SK-N-SH (cell line): ENCODE results near the gene DAB1. TPM values are rescaled to one million over a fixed set of nuclear protein-coding genes. Genes with fewer than 3 reads are reported as not detected.

Experiments
- CTCF ChIA-PET: fragments of 300-600, 350-600 bp; formaldehyde crosslinking; extraction: SDS; loops from one replicate; lab custom pipeline; 2021; lab: Yijun Ruan, JAX
- POLR2A ChIA-PET: fragments of 350-600 bp; sonication (Branson Sonifier 250); formaldehyde crosslinking; extraction: SDS; loops from one replicate; lab custom pipeline; 2020; ENCODE audit warnings: antibody characterized with exemption, inconsistent platforms; lab: Yijun Ruan, JAX
- DNase-seq: peaks from one replicate; pipeline ENCODE4 v3.0.0; 2012
- H2AFZ ChIP-seq: fragments of 200-600 bp; sonication (generic); 2 replicates; pipeline ENCODE4 v1.8.1; 2016; ENCODE audit warnings: antibody characterized with exemption, mild to moderate bottlenecking, low read depth
- H3F3A ChIP-seq: fragments of 200-600 bp; sonication (generic); replicated peaks from 2 replicates; pipeline ENCODE3; 2016; ENCODE audit warnings: antibody characterized with exemption, mild to moderate bottlenecking; ENCODE audit not compliant: insufficient read depth
- H3K27ac ChIP-seq, 2 experiments: fragments of 200-500 bp in 1 of 2; fragments of 200-600 bp in 1 of 2; sonication (Bioruptor generic) in 1 of 2; sonication (generic), shearing (Covaris generic) in 1 of 2; 2 replicates each; pipeline versions ENCODE4 v1.5.1 to v1.6.1; 2014 to 2016; ENCODE audit warnings: low read depth in 2 of 2, inconsistent platforms in 1 of 2, low read length in 1 of 2, mild to moderate bottlenecking in 1 of 2, mixed read lengths in 1 of 2
- H3K27me3 ChIP-seq: fragments of 200-600 bp; sonication (generic), shearing (Covaris generic); 2 replicates; pipeline ENCODE4 v1.6.1; 2016; ENCODE audit warnings: mixed run types; ENCODE audit not compliant: insufficient read depth
- H3K36me3 ChIP-seq, 2 experiments: fragments of 200-500 bp in 1 of 2; fragments of 200-600 bp in 1 of 2; sonication (Bioruptor generic) in 1 of 2; sonication (generic) in 1 of 2; replicated peaks in 1 of 2; 2 replicates each; pipeline versions ENCODE3 to v1.5.1; 2014 to 2016; ENCODE audit warnings: low read length in 1 of 2, mild to moderate bottlenecking in 1 of 2; ENCODE audit not compliant: insufficient read depth in 2 of 2, control insufficient read depth in 1 of 2
- H3K4me1 ChIP-seq, 2 experiments: fragments of 200-500 bp in 1 of 2; fragments of 200-600 bp in 1 of 2; sonication (Bioruptor generic) in 1 of 2; sonication (generic), shearing (Covaris generic) in 1 of 2; 2 replicates each; pipeline versions ENCODE4 v1.5.1 to v1.6.1; 2014 to 2016; ENCODE audit warnings: low read depth in 1 of 2, low read length in 1 of 2, mixed run types in 1 of 2; ENCODE audit not compliant: insufficient read depth in 2 of 2, control insufficient read depth in 1 of 2
- H3K4me2 ChIP-seq: fragments of 200-600 bp; sonication (generic), shearing (Covaris generic); 2 replicates; pipeline ENCODE4 v1.6.1; 2017; ENCODE audit warnings: mixed run types
- H3K4me3 ChIP-seq, 2 experiments: fragments of 200-500 bp in 1 of 2; fragments of 200-600 bp in 1 of 2; sonication (Bioruptor generic) in 1 of 2; sonication (generic), shearing (Covaris generic) in 1 of 2; 2 replicates each; pipeline versions ENCODE4 v1.5.1 to v1.8.1; 2014 to 2016; ENCODE audit warnings: low read depth in 2 of 2, inconsistent platforms in 1 of 2, low read length in 1 of 2, mild to moderate bottlenecking in 1 of 2, mixed read lengths in 1 of 2, moderate library complexity in 1 of 2
- H3K79me2 ChIP-seq: fragments of 200-600 bp; sonication (generic); 2 replicates; pipeline ENCODE4 v1.8.1; 2017; ENCODE audit warnings: mild to moderate bottlenecking; ENCODE audit not compliant: insufficient read depth
- H3K9ac ChIP-seq: fragments of 200-600 bp; sonication (generic); 2 replicates; pipeline ENCODE4 v1.6.1; 2017; ENCODE audit warnings: mixed run types
- H3K9me2 ChIP-seq: fragments of 200-600 bp; sonication (generic); 2 replicates; pipeline ENCODE4 v1.6.1; 2017; ENCODE audit warnings: mixed run types
- H3K9me3 ChIP-seq: fragments of 200-600 bp; sonication (generic); 2 replicates; pipeline ENCODE4 v1.6.1; 2017; ENCODE audit warnings: mixed run types, mild to moderate bottlenecking, moderate library complexity
- H4K20me1 ChIP-seq: fragments of 200-600 bp; sonication (generic); 2 replicates; pipeline ENCODE4 v1.6.1; 2017; ENCODE audit warnings: mild to moderate bottlenecking, mixed run types; ENCODE audit not compliant: insufficient read depth
- ELF1 ChIP-seq: IDR thresholded peaks from 2 replicates; pipeline ENCODE4 v1.4.0; 2012
- JUND ChIP-seq: IDR thresholded peaks from 2 replicates; pipeline ENCODE4 v1.4.0; 2012
- MEF2A ChIP-seq: IDR thresholded peaks from 2 replicates; pipeline ENCODE4 v1.4.0; 2012; ENCODE audit warnings: low read depth, borderline replicate concordance
- MXI1 ChIP-seq: IDR thresholded peaks from 2 replicates; pipeline ENCODE4 v1.6.1; 2012; ENCODE audit warnings: mild to moderate bottlenecking, low read depth, low read length, improper control_type of control experiment
- RCOR1 ChIP-seq: fragments of 150-350 bp; IDR thresholded peaks from 2 replicates; pipeline ENCODE4 v1.6.1; 2017; ENCODE audit warnings: antibody characterized with exemption, low read length
- RXRA ChIP-seq: IDR thresholded peaks from 2 replicates; pipeline ENCODE4 v1.4.0; 2012; ENCODE audit warnings: low read depth, mild to moderate bottlenecking, borderline replicate concordance
- SIN3A ChIP-seq: IDR thresholded peaks from 2 replicates; pipeline ENCODE4 v1.6.1; 2012; ENCODE audit warnings: low read depth, mild to moderate bottlenecking, low read length, moderate library complexity, borderline replicate concordance
- TCF12 ChIP-seq: IDR thresholded peaks from 2 replicates; pipeline ENCODE4 v1.4.0; 2012
- TEAD4 ChIP-seq: IDR thresholded peaks from 2 replicates; pipeline ENCODE4 v1.4.0; 2012; ENCODE audit warnings: mild to moderate bottlenecking, borderline replicate concordance; ENCODE audit not compliant: insufficient read depth
- YY1 ChIP-seq: IDR thresholded peaks from 2 replicates; pipeline ENCODE4 v1.4.0; 2012; ENCODE audit warnings: low read depth, mild to moderate bottlenecking
- WGBS: methylation state at CpG from one replicate; pipeline ENCODE4 v1.1.6; 2017; ENCODE audit warnings: low lambda C conversion rate; 5-methylcytosine and 5-hydroxymethylcytosine counted together
- polyA plus RNA-seq, 3 experiments: library from polyadenylated mRNA; depleted of rRNA; stranded (reverse); fragments of >200 nt; gene quantifications; 2 replicates each; pipeline ENCODE4 v1.2.3, GENCODE V29; 2012
- TF ChIP-seq, protein P1 (sequence below): IDR thresholded peaks from 2 replicates; pipeline ENCODE4 v1.6.1; 2012; ENCODE audit warnings: mild to moderate bottlenecking, low read depth, low read length, moderate library complexity
- TF ChIP-seq, protein P2 (sequence below): IDR thresholded peaks from 2 replicates; pipeline ENCODE4 v1.4.0; 2012; ENCODE audit warnings: low read depth, borderline replicate concordance
- TF ChIP-seq, protein P3 (sequence below): IDR thresholded peaks from 2 replicates; pipeline ENCODE4; 2012
- TF ChIP-seq, protein P4 (sequence below): fragments of 150-350 bp; IDR thresholded peaks from 2 replicates; pipeline ENCODE4 v1.6.1; 2017; ENCODE audit warnings: antibody characterized with exemption, low read length, low read depth, borderline replicate concordance
- TF ChIP-seq, protein P5 (sequence below): fragments of 150-350 bp; IDR thresholded peaks from 2 replicates; pipeline ENCODE4 v1.6.1; 2016; ENCODE audit warnings: mild to moderate bottlenecking, low read depth, low read length
- TF ChIP-seq, protein P6 (sequence below): IDR thresholded peaks from 2 replicates; pipeline ENCODE4 v1.4.0; 2012; ENCODE audit warnings: low read depth, borderline replicate concordance
- TF ChIP-seq, protein P7 (sequence below): IDR thresholded peaks from 2 replicates; pipeline ENCODE4 v1.4.0; 2012; ENCODE audit warnings: low read depth

DAB1 gene
- polyA plus RNA-seq, 1 of the 3 experiments (the other 2 are of a cell fraction): 2.9 TPM

DNA sequence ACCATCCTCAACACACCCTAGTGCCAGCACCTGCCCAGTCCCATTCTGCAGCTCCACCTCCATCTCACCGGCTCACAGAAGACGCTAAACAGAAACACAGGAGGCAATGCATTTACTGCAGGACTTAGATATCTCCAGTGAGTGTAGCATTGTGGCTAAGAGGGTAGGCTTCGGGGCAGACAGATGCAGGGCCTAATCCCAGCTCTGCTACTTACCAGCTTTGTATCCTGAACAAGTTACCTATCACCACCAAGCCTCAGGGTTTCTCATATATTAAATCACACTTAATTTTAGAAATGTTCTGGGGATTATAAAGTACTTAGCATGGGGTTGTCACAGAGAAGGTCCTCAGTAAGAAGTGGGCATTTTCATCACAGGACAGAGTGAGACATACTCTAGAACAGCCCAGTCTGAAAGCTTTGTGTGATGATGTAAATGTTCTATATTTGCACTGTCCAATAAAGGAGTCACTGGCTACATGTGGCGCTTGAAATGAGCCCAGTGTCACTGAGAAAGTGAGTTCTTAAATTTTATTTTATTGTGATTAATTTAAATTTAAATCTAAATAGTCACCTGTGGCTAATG lies 308.7 kb downstream of the DAB1 start:
- Histone ChIP-seq H3K79me2 (no peaks in the 10 kb centered on the region), H3K27ac (no peak overlapping the region), H3K4me3 (no peak overlapping the region), H2AFZ (no peak overlapping the region), H3K4me2 (no peak overlapping the region), H3K9me3 (no peaks in the 10 kb centered on the region), H3K9ac (no peak overlapping the region), H4K20me1 (no peaks in the 10 kb centered on the region), H3K4me1 (peaks cover 0 to 4% of the 10 kb centered on the region in 2 experiments; a peak in 1 of 4 replicates), H3K9me2 (no peaks in the 10 kb centered on the region), H3K36me3 (no peaks in the 10 kb centered on the region), H3F3A (no peaks in the 10 kb centered on the region), H3K27me3 (no peaks in the 10 kb centered on the region)
- ChIA-PET POLR2A (no interaction called here), CTCF (interaction anchor here (1.2 kb wide), 1 partner anchor 18 kb away, joined by 3 read pairs; no protein-coding TSS in a partner anchor)
- no peak for DNase-seq
- WGBS: 63% methylated on average over 4 of the region's 4 CpGs
- TF ChIP-seq, protein P1, sequence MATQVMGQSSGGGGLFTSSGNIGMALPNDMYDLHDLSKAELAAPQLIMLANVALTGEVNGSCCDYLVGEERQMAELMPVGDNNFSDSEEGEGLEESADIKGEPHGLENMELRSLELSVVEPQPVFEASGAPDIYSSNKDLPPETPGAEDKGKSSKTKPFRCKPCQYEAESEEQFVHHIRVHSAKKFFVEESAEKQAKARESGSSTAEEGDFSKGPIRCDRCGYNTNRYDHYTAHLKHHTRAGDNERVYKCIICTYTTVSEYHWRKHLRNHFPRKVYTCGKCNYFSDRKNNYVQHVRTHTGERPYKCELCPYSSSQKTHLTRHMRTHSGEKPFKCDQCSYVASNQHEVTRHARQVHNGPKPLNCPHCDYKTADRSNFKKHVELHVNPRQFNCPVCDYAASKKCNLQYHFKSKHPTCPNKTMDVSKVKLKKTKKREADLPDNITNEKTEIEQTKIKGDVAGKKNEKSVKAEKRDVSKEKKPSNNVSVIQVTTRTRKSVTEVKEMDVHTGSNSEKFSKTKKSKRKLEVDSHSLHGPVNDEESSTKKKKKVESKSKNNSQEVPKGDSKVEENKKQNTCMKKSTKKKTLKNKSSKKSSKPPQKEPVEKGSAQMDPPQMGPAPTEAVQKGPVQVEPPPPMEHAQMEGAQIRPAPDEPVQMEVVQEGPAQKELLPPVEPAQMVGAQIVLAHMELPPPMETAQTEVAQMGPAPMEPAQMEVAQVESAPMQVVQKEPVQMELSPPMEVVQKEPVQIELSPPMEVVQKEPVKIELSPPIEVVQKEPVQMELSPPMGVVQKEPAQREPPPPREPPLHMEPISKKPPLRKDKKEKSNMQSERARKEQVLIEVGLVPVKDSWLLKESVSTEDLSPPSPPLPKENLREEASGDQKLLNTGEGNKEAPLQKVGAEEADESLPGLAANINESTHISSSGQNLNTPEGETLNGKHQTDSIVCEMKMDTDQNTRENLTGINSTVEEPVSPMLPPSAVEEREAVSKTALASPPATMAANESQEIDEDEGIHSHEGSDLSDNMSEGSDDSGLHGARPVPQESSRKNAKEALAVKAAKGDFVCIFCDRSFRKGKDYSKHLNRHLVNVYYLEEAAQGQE: no peak
- TF ChIP-seq, protein P2, sequence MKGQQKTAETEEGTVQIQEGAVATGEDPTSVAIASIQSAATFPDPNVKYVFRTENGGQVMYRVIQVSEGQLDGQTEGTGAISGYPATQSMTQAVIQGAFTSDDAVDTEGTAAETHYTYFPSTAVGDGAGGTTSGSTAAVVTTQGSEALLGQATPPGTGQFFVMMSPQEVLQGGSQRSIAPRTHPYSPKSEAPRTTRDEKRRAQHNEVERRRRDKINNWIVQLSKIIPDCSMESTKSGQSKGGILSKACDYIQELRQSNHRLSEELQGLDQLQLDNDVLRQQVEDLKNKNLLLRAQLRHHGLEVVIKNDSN: no peak
- TF ChIP-seq JUND (no peak), MEF2A (no peak), SIN3A (no peak), RCOR1 (no peak), ELF1 (no peak), MXI1 (no peak), YY1 (no peak), TCF12 (no peak), RXRA (no peak), TEAD4 (no peak)
- TF ChIP-seq, protein P3, sequence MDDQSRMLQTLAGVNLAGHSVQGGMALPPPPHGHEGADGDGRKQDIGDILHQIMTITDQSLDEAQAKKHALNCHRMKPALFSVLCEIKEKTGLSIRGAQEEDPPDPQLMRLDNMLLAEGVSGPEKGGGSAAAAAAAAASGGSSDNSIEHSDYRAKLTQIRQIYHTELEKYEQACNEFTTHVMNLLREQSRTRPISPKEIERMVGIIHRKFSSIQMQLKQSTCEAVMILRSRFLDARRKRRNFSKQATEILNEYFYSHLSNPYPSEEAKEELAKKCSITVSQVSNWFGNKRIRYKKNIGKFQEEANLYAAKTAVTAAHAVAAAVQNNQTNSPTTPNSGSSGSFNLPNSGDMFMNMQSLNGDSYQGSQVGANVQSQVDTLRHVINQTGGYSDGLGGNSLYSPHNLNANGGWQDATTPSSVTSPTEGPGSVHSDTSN: no peak
- TF ChIP-seq, protein P4, sequence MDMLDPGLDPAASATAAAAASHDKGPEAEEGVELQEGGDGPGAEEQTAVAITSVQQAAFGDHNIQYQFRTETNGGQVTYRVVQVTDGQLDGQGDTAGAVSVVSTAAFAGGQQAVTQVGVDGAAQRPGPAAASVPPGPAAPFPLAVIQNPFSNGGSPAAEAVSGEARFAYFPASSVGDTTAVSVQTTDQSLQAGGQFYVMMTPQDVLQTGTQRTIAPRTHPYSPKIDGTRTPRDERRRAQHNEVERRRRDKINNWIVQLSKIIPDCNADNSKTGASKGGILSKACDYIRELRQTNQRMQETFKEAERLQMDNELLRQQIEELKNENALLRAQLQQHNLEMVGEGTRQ: no peak
- TF ChIP-seq, protein P5, sequence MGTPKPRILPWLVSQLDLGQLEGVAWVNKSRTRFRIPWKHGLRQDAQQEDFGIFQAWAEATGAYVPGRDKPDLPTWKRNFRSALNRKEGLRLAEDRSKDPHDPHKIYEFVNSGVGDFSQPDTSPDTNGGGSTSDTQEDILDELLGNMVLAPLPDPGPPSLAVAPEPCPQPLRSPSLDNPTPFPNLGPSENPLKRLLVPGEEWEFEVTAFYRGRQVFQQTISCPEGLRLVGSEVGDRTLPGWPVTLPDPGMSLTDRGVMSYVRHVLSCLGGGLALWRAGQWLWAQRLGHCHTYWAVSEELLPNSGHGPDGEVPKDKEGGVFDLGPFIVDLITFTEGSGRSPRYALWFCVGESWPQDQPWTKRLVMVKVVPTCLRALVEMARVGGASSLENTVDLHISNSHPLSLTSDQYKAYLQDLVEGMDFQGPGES: no peak
- TF ChIP-seq, protein P6, sequence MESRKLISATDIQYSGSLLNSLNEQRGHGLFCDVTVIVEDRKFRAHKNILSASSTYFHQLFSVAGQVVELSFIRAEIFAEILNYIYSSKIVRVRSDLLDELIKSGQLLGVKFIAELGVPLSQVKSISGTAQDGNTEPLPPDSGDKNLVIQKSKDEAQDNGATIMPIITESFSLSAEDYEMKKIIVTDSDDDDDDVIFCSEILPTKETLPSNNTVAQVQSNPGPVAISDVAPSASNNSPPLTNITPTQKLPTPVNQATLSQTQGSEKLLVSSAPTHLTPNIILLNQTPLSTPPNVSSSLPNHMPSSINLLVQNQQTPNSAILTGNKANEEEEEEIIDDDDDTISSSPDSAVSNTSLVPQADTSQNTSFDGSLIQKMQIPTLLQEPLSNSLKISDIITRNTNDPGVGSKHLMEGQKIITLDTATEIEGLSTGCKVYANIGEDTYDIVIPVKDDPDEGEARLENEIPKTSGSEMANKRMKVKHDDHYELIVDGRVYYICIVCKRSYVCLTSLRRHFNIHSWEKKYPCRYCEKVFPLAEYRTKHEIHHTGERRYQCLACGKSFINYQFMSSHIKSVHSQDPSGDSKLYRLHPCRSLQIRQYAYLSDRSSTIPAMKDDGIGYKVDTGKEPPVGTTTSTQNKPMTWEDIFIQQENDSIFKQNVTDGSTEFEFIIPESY: no peak
- TF ChIP-seq, protein P7, sequence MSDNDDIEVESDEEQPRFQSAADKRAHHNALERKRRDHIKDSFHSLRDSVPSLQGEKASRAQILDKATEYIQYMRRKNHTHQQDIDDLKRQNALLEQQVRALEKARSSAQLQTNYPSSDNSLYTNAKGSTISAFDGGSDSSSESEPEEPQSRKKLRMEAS: no peak
